Spleen (tissue), 7 donors: ENCODE data around the gene ZGPAT.

Source experiments
- CTCF ChIP-seq, 11 experiments: fragments of 200-600 bp in 7 of 11; fragments of 450-650 bp in 4 of 11; sonication (generic) in 4 of 11; IDR thresholded peaks in 8 of 11; conservative IDR thresholded peaks in 3 of 11; 1 replicate in 7 of 11; 2 replicates in 4 of 11; pipeline versions ENCODE4 v1.4.0 to v1.8.0; 2016 to 2021; ENCODE audit warnings: antibody characterized with exemption in 11 of 11, inconsistent platforms in 4 of 11, mild to moderate bottlenecking in 1 of 11
- POLR2A ChIP-seq, 3 donors: fragments of 450-650 bp; IDR thresholded peaks; one replicate each; pipeline ENCODE4 v1.5.1; 2017; ENCODE audit warnings: antibody characterized with exemption in 3 of 3, mild to moderate bottlenecking in 1 of 3
- donor health status: DM: no; HTN: no; CAD: no; lungs with moderate emphysema.
- donor health status: DM: no; HTN: no; CAD: no.
- donor health status: DM: no; HTN: no; CAD: no.

DNA sequence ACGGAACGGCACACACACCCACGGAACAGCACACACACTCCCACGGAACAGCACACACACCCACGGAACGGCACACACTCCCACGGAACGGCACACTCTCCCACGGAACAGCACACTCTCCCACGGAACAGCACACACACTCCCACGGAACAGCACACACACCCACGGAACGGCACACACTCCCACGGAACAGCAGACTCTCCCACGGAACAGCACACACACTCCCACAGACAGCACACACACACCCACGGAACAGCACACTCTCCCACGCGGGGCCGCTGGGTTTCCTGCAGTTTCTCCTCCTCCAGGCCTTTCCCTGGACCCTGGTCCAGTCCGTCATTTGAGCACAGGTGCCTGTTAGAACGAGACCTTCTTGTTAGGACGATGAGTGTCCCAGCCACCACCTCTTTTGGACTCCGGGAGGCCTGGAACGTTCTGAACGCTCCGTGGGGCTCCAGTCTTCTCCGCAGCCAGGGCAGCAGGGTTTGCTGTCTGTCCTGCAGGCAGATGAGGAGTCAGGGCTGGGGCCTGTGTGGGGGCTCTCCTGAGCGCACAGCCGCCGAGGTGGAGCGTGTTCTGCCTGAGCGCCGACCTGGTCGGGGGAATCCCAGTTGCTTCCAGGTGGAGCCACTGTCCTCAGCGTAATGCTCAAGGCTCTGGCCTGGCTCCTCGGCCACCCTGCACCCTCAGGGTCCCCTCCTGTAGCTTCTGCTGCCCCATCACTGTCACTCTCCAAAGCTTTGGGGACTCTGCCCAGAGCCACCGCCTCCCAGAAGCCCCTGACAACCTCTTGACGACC is 29.0 kb upstream of the ZGPAT start:
- TF ChIP-seq CTCF (IDR thresholded peaks at IDR 0.05 in 8 of 11, conservative IDR thresholded peaks at IDR 0.05 in 3 of 11) (no peak), POLR2A (IDR thresholded peaks at IDR 0.05) (no peak)
